MCF 10A (cell line): Measurements from ENCODE around the gene CRHR1. TPM values are rescaled to one million over a fixed set of nuclear protein-coding genes. Genes with fewer than 3 reads are reported as not detected.

ENCODE experiments used
- BruUV-seq: library from RNA; stranded (reverse); fragments of 400-500 nt; replicated peaks from 2 replicates; lab custom pipeline; 2021; lab: Mats Ljungman, UMichigan
- CTCF ChIA-PET: fragments of 300-600 bp; sonication (Branson Sonifier 250); formaldehyde crosslinking; extraction: SDS; loops from one replicate; lab custom pipeline; 2021; ENCODE audit warnings: antibody characterized with exemption, inconsistent platforms; lab: Yijun Ruan, JAX
- POLR2A ChIA-PET: fragments of 300-600, 350-650 bp; sonication (Branson Sonifier 250); formaldehyde crosslinking; extraction: SDS; loops from one replicate; lab custom pipeline; 2020; ENCODE audit warnings: antibody characterized with exemption, inconsistent platforms; lab: Yijun Ruan, JAX
- DNase-seq: peaks from one replicate; pipeline ENCODE4 v3.0.0-alpha.2; 2018; ENCODE audit not compliant: unreplicated experiment
- H3K27ac Mint-ChIP-seq: one replicate; pipeline ENCODE4 v1.8.0; 2022; ENCODE audit warnings: mild to moderate bottlenecking, low read depth, mixed read lengths; ENCODE audit not compliant: unreplicated experiment
- H3K27me3 Mint-ChIP-seq: one replicate; pipeline ENCODE4 v1.8.0; 2022; ENCODE audit warnings: mixed read lengths; ENCODE audit not compliant: insufficient read depth, unreplicated experiment
- H3K36me3 Mint-ChIP-seq: one replicate; pipeline ENCODE4 v1.8.0; 2022; ENCODE audit warnings: mild to moderate bottlenecking, moderate library complexity, mixed read lengths; ENCODE audit not compliant: insufficient read depth, unreplicated experiment
- H3K4me1 Mint-ChIP-seq: one replicate; pipeline ENCODE4 v1.8.0; 2022; ENCODE audit warnings: mixed read lengths; ENCODE audit not compliant: insufficient read depth, unreplicated experiment
- H3K4me3 Mint-ChIP-seq: one replicate; pipeline ENCODE4 v1.8.0; 2022; ENCODE audit warnings: mild to moderate bottlenecking, moderate library complexity, mixed read lengths; ENCODE audit not compliant: unreplicated experiment
- H3K9me3 Mint-ChIP-seq: one replicate; pipeline ENCODE4 v1.8.0; 2022; ENCODE audit warnings: mixed read lengths; ENCODE audit not compliant: unreplicated experiment
- CTCF ChIP-seq: fragments of 200-600 bp; IDR thresholded peaks from one replicate; pipeline ENCODE4 v1.8.0; 2022; ENCODE audit warnings: antibody characterized with exemption, mild to moderate bottlenecking; ENCODE audit not compliant: unreplicated experiment
- intact Hi-C: fragments of 100-400 bp; cut with micrococcal nuclease; formaldehyde crosslinking; loops from 2 replicates; pipeline ENCODE4 v1.14.1; 2022
- total RNA-seq: library from RNA; stranded (reverse); gene quantifications from 2 replicates; pipeline ENCODE4 v1.2.3, GENCODE V29; 2022

Gene CRHR1
- total RNA-seq, 1 experiment from 2014 or later = not detected

- Mint-ChIP-seq H3K36me3 (no peaks in the 10 kb centered on the region), H3K27me3 (peaks cover 84% of the 10 kb centered on the region), H3K27ac (no peak overlapping the region), H3K4me1 (no peaks in the 10 kb centered on the region), H3K4me3 (no peak overlapping the region), H3K9me3 (no peaks in the 10 kb centered on the region)
- BruUV-seq = no TSS peak
- CTCF ChIA-PET = interaction anchor here (0.6 kb wide), 1 partner anchor 398 kb away, joined by 4 read pairs; no protein-coding TSS in a partner anchor
- DNase-seq = peak; percentile 21
- POLR2A ChIA-PET = no interaction called here
- intact Hi-C loops = no loop called here
- no peak for TF ChIP-seq CTCF
Measured at GRCh38 chr17:45768000-45768399, 16.1 kb upstream of the CRHR1 start.

GRCh38 chr17:45770632-45771270 lies 13.4 kb upstream of the CRHR1 start:
- Mint-ChIP-seq H3K27ac (no peak overlapping the region), H3K36me3 (no peaks in the 10 kb centered on the region), H3K4me3 (no peak overlapping the region), H3K27me3 (peaks cover 75% of the 10 kb centered on the region), H3K9me3 (no peaks in the 10 kb centered on the region), H3K4me1 (peaks cover 14% of the 10 kb centered on the region)
- DNase-seq = no peak
- CTCF ChIA-PET = interaction anchor here (0.6 to 1.3 kb wide), 5 partner anchors 11 to 131 kb away, joined by 3 to 5 read pairs (median 3); no protein-coding TSS in a partner anchor
- no TSS peak for BruUV-seq
- intact Hi-C loops = no loop called here
- no peak for TF ChIP-seq CTCF
- POLR2A ChIA-PET = interaction anchor here (0.9 kb wide), 1 partner anchor 94 kb away, joined by 3 read pairs; no protein-coding TSS in a partner anchor

GRCh38 chr17:45771271-45771959 lies 12.7 kb upstream of the CRHR1 start:
- no TSS peak for BruUV-seq
- Mint-ChIP-seq H3K27ac (no peak overlapping the region), H3K9me3 (no peaks in the 10 kb centered on the region), H3K4me3 (no peak overlapping the region), H3K27me3 (peaks cover 68% of the 10 kb centered on the region), H3K36me3 (no peaks in the 10 kb centered on the region), H3K4me1 (peaks cover 19% of the 10 kb centered on the region)
- POLR2A ChIA-PET = interaction anchor here (0.9 kb wide), 1 partner anchor 93 kb away, joined by 3 read pairs; no protein-coding TSS in a partner anchor
- intact Hi-C loops = no loop called here
- DNase-seq = no peak
- TF ChIP-seq CTCF = no peak
- CTCF ChIA-PET = interaction anchor here (0.6 to 1.3 kb wide), 4 partner anchors 11 to 131 kb away, joined by 3 to 5 read pairs (median 3); no protein-coding TSS in a partner anchor

- CTCF ChIA-PET = interaction anchor here (1.5 kb wide), 1 partner anchor 57 kb away, joined by 7 read pairs; no protein-coding TSS in a partner anchor
- no peak for TF ChIP-seq CTCF
- Mint-ChIP-seq H3K36me3 (no peaks in the 10 kb centered on the region), H3K4me3 (no peak overlapping the region), H3K27me3 (peaks cover 58% of the 10 kb centered on the region), H3K4me1 (peaks cover 19% of the 10 kb centered on the region), H3K27ac (no peak overlapping the region), H3K9me3 (no peaks in the 10 kb centered on the region)
- DNase-seq = no peak
- POLR2A ChIA-PET = interaction anchor here (0.7 to 1.2 kb wide), 2 partner anchors 21 to 77 kb away, joined by 4 read pairs; no protein-coding TSS in a partner anchor
- intact Hi-C loops = no loop called here
- BruUV-seq = no TSS peak
Measured at GRCh38 chr17:45775148-45775547, 9.0 kb upstream of the CRHR1 start.
